ENCODE measurements around the gene CTBP1.

DNA sequence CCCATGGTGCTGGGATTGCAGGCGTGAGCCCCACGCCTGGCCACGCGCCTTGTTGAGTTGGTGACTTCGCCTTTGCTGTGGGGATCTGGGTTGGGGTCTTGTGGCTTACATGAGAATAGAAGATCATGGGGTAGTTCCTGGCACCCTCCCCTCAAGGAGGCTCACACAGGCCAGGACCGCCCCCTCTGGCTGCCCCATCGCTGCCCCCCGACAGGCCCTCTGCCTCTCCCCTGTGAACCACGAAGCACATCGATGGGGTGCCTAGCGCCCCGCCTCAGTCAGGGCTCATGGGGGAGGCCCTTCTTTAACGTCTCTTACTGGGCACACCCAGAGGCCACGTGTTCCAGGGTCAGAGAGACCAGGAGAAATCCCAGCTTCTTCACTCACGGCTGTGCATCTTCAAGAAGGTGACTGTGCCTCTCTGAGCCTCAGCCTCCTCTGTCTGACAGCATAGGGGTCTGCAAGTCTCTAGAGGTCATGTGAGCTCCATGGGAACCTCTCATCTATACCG lies 53.0 kb downstream of the CTBP1 start:
- TF ChIP-seq, protein P1, sequence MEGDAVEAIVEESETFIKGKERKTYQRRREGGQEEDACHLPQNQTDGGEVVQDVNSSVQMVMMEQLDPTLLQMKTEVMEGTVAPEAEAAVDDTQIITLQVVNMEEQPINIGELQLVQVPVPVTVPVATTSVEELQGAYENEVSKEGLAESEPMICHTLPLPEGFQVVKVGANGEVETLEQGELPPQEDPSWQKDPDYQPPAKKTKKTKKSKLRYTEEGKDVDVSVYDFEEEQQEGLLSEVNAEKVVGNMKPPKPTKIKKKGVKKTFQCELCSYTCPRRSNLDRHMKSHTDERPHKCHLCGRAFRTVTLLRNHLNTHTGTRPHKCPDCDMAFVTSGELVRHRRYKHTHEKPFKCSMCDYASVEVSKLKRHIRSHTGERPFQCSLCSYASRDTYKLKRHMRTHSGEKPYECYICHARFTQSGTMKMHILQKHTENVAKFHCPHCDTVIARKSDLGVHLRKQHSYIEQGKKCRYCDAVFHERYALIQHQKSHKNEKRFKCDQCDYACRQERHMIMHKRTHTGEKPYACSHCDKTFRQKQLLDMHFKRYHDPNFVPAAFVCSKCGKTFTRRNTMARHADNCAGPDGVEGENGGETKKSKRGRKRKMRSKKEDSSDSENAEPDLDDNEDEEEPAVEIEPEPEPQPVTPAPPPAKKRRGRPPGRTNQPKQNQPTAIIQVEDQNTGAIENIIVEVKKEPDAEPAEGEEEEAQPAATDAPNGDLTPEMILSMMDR (conservative IDR thresholded peaks at IDR 0.05; ENCODE audit: low read depth, low read length) = no peak
- TF ChIP-seq EZH2phosphoT487 (IDR thresholded peaks at IDR 0.05; ENCODE audit: borderline replicate concordance, low read length) = no peak

All from PC-3 (cell line).